DMS 273 (cell line): ENCODE data around the gene DISP3.
"Not testable (repeated sequence)": the region's sequence is repeated elsewhere in the genome, so short reads cannot be mapped to it uniquely, and the experiment has no call there.

ENCODE experiments used
- DNase-seq: peaks from one replicate; lab custom pipeline; 2025; ENCODE audit not compliant: unreplicated experiment; lab: John Stamatoyannopoulos, UW

Gene DISP3

GRCh38 chr1:11569551-11569950 lies 90.6 kb downstream of the DISP3 start:
- DNase-seq, result no peak

- no peak for DNase-seq
Observed at GRCh38 chr1:11569954-11570353, 91.0 kb downstream of the DISP3 start.

DNA sequence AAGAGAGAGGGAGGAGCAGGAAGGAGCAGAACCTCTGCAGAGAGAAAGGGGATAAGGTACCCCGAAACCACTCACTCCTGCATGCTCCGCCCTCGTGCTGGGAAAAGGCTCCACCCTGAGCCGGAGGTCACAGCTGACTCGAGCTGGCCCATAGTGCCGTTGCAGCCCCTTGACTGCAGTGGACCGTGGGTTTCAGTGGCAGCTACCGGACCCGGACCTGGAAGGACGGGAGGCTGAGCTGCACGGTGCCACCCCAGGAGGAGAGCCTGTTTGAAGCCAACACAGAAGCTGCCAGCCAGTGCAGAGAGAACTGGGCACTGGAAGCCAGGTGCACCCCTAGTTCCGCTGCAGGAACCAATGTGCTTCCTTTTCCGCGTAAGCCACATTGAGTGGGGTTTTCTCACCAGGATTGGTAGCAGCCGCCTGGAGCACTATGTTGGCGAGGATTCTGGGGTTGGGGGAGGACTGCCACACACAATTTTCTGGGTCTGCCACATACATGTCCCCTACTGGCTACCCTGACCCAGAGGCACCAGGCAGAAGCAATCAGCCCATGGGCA lies 91.9 kb downstream of the DISP3 start:
- DNase-seq, result no peak

DNA sequence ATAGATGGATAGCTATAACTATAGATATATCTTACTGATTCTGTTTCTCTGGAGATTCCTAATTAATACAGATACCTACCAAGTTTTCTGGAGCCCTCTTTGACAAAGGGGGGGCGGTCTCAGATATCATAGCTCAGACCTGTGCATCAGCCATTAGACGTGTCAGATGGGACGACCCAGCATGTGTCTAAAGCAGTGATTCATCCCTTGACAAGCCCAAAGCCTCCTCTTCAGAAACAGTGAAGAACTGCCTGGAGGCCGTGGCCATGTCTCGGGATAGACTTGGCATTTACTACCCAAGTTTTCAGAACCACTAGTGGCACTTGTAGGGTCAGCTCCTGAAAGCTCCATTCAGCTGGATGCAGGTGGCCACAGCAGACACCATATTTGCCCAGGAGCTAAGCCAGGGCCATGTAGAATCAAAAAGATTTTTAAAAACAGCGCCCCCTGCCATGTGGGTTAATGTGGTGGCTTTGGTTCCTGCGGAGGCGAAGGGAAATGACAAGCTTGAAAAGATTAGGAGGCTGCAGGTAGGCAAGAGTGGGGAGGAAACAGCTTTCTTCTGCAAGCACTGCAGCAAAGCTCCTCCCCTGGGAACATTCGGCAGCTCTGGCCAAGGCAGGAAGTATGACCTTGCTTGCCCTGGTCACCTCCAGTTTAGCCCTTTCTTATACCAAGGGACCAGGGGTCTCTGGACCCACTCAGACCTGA lies 93.1 kb downstream of the DISP3 start:
- peak; percentile 57 for DNase-seq

GRCh38 chr1:11573116-11573692 lies 94.2 kb downstream of the DISP3 start:
- peak; percentile 17 for DNase-seq

DNA sequence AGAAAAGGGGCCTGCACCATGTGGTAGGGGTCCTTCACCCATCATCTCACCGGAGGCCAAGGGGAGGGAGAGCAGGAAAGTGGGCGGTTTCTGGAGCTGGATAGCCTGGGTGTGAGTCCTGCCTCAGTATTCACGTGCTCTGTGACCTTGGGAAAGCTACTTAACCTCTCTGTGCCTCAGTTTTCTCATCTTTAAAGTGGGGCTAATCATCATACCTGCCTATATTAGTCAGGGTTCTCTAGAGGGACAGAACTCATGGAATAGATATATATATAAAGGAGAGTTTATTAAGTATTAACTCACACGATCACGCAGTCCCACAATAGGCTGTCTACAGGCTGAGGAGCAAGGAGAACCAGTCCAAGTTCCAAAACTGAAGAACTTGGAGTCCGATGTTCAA lies 96.6 kb downstream of the DISP3 start:
- no peak for DNase-seq

- DNase-seq, result peak; percentile 26
Observed at GRCh38 chr1:11576109-11576875, 97.3 kb downstream of the DISP3 start.

GRCh38 chr1:11578004-11578403 lies 99.0 kb downstream of the DISP3 start:
- DNase-seq, result no peak

DNA sequence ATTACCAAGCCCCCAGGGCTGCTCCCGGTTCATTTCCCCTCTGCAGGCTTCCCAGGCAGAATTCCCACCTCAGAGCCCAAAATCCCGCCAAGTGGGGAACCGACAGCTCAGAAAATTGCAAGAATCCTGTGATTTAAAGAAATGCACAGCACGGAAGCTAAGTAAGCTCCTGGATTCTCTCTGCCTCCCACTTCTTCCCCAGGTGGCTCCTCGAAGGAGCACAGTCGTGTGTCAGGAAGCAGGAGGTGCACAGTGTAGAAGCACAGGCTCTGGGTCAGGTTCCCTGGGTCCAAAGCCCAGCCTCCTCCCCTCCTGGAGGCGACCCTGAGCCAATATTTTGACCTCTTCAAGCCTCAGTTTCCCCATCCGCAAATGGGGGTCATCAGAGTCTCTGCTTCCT lies 100.6 kb downstream of the DISP3 start:
- no peak for DNase-seq

DNA sequence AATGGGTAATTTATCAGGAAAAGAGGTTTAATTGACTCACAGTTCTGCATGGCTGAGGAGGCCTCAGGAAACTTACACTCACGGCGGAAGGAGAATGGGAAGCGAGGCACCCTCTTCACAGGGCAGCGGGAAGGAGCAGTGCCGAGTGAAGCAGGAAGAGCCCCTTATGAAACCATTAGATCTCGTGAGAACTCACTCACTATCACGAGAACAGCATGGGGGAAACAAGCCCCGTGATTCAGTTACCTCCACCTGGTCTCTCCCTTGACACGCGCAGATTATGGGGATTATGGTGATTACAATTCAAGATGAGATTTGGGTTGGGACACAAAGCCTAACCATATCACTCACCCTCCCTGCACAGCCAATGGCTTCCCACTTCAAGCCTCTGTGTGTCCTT lies 101.1 kb downstream of the DISP3 start:
- not testable (repeated sequence) for DNase-seq

DNA sequence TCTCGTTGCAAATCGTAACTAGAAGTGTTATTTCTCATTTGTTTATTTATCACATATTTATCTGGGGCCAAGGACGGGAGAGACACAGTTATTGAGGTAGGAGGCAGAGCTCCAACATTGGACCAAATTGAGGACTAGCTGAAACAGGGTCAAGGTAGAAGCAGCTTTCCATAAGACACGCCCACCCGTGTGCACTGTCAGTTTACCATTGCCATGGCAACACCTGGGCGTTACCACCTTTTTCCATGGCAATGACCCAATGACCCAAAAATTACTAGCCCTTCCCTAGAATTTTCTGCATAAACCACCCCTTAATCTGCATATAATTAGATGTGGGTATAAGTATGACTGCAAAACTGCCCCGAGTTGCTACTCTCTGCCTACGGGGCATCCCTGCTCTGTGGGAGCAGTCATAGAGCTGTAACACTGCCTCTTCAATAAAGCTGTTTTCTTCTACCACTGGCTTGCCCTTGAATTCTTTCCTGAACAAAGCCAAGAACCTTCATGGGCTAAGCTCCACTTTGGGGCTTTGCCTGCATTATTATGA lies 102.6 kb downstream of the DISP3 start:
- no peak for DNase-seq

GRCh38 chr1:11585389-11585788 lies 106.4 kb downstream of the DISP3 start:
- no peak for DNase-seq
